WERI-Rb-1 (cell line): ENCODE data around the gene CFAP57.

Experiments
- DNase-seq: peaks from one replicate; pipeline ENCODE4 v3.0.0-alpha.2; 2020
- H3K27ac ChIP-seq: fragments of 250-450 bp; sonication (Bioruptor Pico); 2 replicates; pipeline ENCODE4 v1.5.1; 2020; ENCODE audit warnings: mild to moderate bottlenecking, moderate library complexity
- H3K27me3 ChIP-seq: fragments of 250-450 bp; sonication (Bioruptor Pico); 2 replicates; pipeline ENCODE4 v1.5.1; 2021; ENCODE audit warnings: mild to moderate bottlenecking, low read depth, moderate library complexity; ENCODE audit not compliant: insufficient read depth, severe bottlenecking
- H3K36me3 ChIP-seq: fragments of 250-450 bp; sonication (Bioruptor Pico); 2 replicates; pipeline ENCODE4 v1.5.1; 2020; ENCODE audit warnings: mild to moderate bottlenecking, moderate library complexity
- H3K4me3 ChIP-seq: 2 replicates; pipeline ENCODE4 v1.5.1; 2011; ENCODE audit warnings: low read depth, mild to moderate bottlenecking, control low read depth, low read length
- H3K9me3 ChIP-seq: fragments of 250-450 bp; sonication (Bioruptor Pico); 2 replicates; pipeline ENCODE4 v1.5.1; 2021; ENCODE audit warnings: mild to moderate bottlenecking, moderate library complexity; ENCODE audit not compliant: severe bottlenecking
- CTCF ChIP-seq: IDR thresholded peaks from 2 replicates; pipeline ENCODE4 v1.5.1; 2011; ENCODE audit warnings: low read depth, mild to moderate bottlenecking, control low read depth, inconsistent platforms, low read length

CFAP57 gene

GRCh38 chr1:43199093-43199726 is 27.1 kb downstream of the CFAP57 start:
- no peaks in the 10 kb centered on the region for H3K36me3 ChIP-seq
- no peaks in the 10 kb centered on the region for H3K27me3 ChIP-seq
- DNase-seq: no peak
- no peak overlapping the region for H3K27ac ChIP-seq
- peaks cover 9% of the 10 kb centered on the region for H3K9me3 ChIP-seq
- no peak overlapping the region for H3K4me3 ChIP-seq
- TF ChIP-seq CTCF: no peak

- H3K4me3 ChIP-seq: no peak overlapping the region
- H3K27me3 ChIP-seq: no peaks in the 10 kb centered on the region
- no peak for DNase-seq
- H3K9me3 ChIP-seq: peaks cover 12% of the 10 kb centered on the region
- H3K36me3 ChIP-seq: no peaks in the 10 kb centered on the region
- no peak overlapping the region for H3K27ac ChIP-seq
- no peak for TF ChIP-seq CTCF
Measured at GRCh38 chr1:43203859-43204258, 31.7 kb downstream of the CFAP57 start.

GRCh38 chr1:43204394-43204793 is 32.3 kb downstream of the CFAP57 start:
- Histone ChIP-seq H3K4me3 (no peak overlapping the region), H3K36me3 (no peaks in the 10 kb centered on the region), H3K27me3 (no peaks in the 10 kb centered on the region), H3K9me3 (peaks cover 12% of the 10 kb centered on the region), H3K27ac (no peak overlapping the region)
- TF ChIP-seq CTCF: no peak
- DNase-seq: no peak

- Histone ChIP-seq H3K27ac (no peak overlapping the region), H3K4me3 (no peak overlapping the region), H3K9me3 (peaks cover 12% of the 10 kb centered on the region), H3K36me3 (no peaks in the 10 kb centered on the region), H3K27me3 (no peaks in the 10 kb centered on the region)
- no peak for TF ChIP-seq CTCF
- no peak for DNase-seq
Measured at GRCh38 chr1:43205671-43206070, 33.5 kb downstream of the CFAP57 start.

GRCh38 chr1:43206600-43207228 is 34.6 kb downstream of the CFAP57 start:
- H3K36me3 ChIP-seq: no peaks in the 10 kb centered on the region
- peaks cover 12% of the 10 kb centered on the region for H3K9me3 ChIP-seq
- no peak for TF ChIP-seq CTCF
- DNase-seq: no peak
- no peak overlapping the region for H3K4me3 ChIP-seq
- no peaks in the 10 kb centered on the region for H3K27me3 ChIP-seq
- H3K27ac ChIP-seq: no peak overlapping the region
